HG03280 (cell line): ENCODE results near the gene EVA1B.
A peak's percentile ranks its signal among the peaks of the same experiment; 100 is the strongest.

Experiments used
- ATAC-seq: cut with Tn5 transposase; IDR thresholded peaks from one replicate; pipeline ENCODE4 v1.9.1; 2021; ENCODE audit warnings: mild to moderate bottlenecking, moderate library complexity; ENCODE audit not compliant: unreplicated experiment

Gene EVA1B

GRCh38 chr1:36320767-36321118 is 2.7 kb downstream of the EVA1B start:
- ATAC-seq, result no peak

GRCh38 chr1:36320291-36320761 is 3.1 kb downstream of the EVA1B start:
- no peak for ATAC-seq

- no peak for ATAC-seq
Observed at GRCh38 chr1:36309397-36309796, 14.0 kb downstream of the EVA1B start.

GRCh38 chr1:36307601-36308330 is 15.7 kb downstream of the EVA1B start:
- ATAC-seq, result no peak

- peak; percentile 98 for ATAC-seq
Observed at GRCh38 chr1:36306902-36307456, 16.5 kb downstream of the EVA1B start.

GRCh38 chr1:36306210-36306901 is 17.1 kb downstream of the EVA1B start, which contains the start of gene SH3D21:
Gene SH3D21, plus strand, starts transcription at chr1:36306368. Its CDS starts 53 bp downstream, at chr1:36306421.
- peak; percentile 31 for ATAC-seq

GRCh38 chr1:36305915-36306209 is 17.6 kb downstream of the EVA1B start:
- no peak for ATAC-seq

- no peak for ATAC-seq
Observed at GRCh38 chr1:36304970-36305914, 18.2 kb downstream of the EVA1B start.

- no peak for ATAC-seq
Observed at GRCh38 chr1:36304521-36304920, 18.9 kb downstream of the EVA1B start.

- ATAC-seq, result no peak
Observed at GRCh38 chr1:36303650-36304360, 19.6 kb downstream of the EVA1B start.

GRCh38 chr1:36303244-36303643 is 20.2 kb downstream of the EVA1B start:
- no peak for ATAC-seq

- ATAC-seq, result no peak
Observed at GRCh38 chr1:36301220-36301619, 22.2 kb downstream of the EVA1B start.

GRCh38 chr1:36300526-36300925 is 22.9 kb downstream of the EVA1B start:
- ATAC-seq, result no peak

GRCh38 chr1:36298640-36299039 is 24.8 kb downstream of the EVA1B start:
- ATAC-seq, result no peak

- no peak for ATAC-seq
Observed at GRCh38 chr1:36297062-36297461, 26.4 kb downstream of the EVA1B start.

- ATAC-seq, result no peak
Observed at GRCh38 chr1:36295390-36295789, 28.1 kb downstream of the EVA1B start.

GRCh38 chr1:36287595-36287994 is 35.9 kb downstream of the EVA1B start:
- ATAC-seq, result no peak

GRCh38 chr1:36286802-36287201 is 36.6 kb downstream of the EVA1B start:
- ATAC-seq, result no peak

- peak; percentile 66 for ATAC-seq
Observed at GRCh38 chr1:36285443-36286101, 37.9 kb downstream of the EVA1B start.

- no peak for ATAC-seq
Observed at GRCh38 chr1:36284517-36284916, 38.9 kb downstream of the EVA1B start.
